ENCODE data around the gene SGF29.

DNA sequence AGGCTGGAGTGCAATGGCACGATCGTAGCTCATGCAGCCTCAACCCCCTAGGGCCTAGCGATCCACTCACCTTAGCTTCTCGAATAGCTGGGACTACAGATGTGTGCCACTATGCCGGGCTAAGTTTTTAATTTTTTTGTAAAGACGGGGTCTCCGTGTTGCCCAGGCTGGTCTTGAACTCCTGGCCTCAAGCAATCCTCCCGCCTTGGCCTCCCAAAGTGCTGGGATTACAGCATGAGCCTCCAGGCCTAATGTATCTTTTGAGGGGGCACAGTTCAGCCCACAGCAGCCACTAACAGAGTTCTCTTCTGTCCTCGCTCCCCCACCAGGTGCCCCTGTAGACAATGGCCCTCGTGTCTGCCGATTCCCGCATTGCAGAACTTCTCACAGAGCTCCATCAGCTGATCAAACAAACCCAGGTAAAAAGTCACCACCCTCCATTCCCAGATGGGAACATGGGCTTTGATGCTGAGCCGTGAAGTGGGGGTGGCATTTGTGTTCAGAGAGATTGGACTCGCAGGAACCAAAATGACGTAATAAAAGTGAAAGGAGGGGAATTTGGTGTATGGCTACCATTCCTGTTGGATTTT, 27.1 kb downstream of the SGF29 start:
- TF ChIP-seq, protein P1, sequence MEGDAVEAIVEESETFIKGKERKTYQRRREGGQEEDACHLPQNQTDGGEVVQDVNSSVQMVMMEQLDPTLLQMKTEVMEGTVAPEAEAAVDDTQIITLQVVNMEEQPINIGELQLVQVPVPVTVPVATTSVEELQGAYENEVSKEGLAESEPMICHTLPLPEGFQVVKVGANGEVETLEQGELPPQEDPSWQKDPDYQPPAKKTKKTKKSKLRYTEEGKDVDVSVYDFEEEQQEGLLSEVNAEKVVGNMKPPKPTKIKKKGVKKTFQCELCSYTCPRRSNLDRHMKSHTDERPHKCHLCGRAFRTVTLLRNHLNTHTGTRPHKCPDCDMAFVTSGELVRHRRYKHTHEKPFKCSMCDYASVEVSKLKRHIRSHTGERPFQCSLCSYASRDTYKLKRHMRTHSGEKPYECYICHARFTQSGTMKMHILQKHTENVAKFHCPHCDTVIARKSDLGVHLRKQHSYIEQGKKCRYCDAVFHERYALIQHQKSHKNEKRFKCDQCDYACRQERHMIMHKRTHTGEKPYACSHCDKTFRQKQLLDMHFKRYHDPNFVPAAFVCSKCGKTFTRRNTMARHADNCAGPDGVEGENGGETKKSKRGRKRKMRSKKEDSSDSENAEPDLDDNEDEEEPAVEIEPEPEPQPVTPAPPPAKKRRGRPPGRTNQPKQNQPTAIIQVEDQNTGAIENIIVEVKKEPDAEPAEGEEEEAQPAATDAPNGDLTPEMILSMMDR (IDR thresholded peaks at IDR 0.05 in 2 of 3, conservative IDR thresholded peaks at IDR 0.05 in 1 of 3; ENCODE audit: insufficient read depth in 2 of 3, low read depth in 1 of 3, low read length in 3 of 3): no peak
- no peak for TF ChIP-seq PCBP1 (IDR thresholded peaks at IDR 0.05; ENCODE audit: low read depth, low read length, poor library complexity, severe bottlenecking)
- no peak for TF ChIP-seq MECOM (CRISPR knock-in tag; IDR thresholded peaks at IDR 0.05)
- TF ChIP-seq, protein P2, sequence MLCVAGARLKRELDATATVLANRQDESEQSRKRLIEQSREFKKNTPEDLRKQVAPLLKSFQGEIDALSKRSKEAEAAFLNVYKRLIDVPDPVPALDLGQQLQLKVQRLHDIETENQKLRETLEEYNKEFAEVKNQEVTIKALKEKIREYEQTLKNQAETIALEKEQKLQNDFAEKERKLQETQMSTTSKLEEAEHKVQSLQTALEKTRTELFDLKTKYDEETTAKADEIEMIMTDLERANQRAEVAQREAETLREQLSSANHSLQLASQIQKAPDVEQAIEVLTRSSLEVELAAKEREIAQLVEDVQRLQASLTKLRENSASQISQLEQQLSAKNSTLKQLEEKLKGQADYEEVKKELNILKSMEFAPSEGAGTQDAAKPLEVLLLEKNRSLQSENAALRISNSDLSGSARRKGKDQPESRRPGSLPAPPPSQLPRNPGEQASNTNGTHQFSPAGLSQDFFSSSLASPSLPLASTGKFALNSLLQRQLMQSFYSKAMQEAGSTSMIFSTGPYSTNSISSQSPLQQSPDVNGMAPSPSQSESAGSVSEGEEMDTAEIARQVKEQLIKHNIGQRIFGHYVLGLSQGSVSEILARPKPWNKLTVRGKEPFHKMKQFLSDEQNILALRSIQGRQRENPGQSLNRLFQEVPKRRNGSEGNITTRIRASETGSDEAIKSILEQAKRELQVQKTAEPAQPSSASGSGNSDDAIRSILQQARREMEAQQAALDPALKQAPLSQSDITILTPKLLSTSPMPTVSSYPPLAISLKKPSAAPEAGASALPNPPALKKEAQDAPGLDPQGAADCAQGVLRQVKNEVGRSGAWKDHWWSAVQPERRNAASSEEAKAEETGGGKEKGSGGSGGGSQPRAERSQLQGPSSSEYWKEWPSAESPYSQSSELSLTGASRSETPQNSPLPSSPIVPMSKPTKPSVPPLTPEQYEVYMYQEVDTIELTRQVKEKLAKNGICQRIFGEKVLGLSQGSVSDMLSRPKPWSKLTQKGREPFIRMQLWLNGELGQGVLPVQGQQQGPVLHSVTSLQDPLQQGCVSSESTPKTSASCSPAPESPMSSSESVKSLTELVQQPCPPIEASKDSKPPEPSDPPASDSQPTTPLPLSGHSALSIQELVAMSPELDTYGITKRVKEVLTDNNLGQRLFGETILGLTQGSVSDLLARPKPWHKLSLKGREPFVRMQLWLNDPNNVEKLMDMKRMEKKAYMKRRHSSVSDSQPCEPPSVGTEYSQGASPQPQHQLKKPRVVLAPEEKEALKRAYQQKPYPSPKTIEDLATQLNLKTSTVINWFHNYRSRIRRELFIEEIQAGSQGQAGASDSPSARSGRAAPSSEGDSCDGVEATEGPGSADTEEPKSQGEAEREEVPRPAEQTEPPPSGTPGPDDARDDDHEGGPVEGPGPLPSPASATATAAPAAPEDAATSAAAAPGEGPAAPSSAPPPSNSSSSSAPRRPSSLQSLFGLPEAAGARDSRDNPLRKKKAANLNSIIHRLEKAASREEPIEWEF (CRISPR knock-in tag; IDR thresholded peaks at IDR 0.05): no peak
- no peak for TF ChIP-seq NFIC (IDR thresholded peaks at IDR 0.05)
- no peak for TF ChIP-seq CTBP1 (IDR thresholded peaks at IDR 0.05; ENCODE audit: borderline replicate concordance)
- TF ChIP-seq MXI1 (IDR thresholded peaks at IDR 0.05; ENCODE audit: low read depth, low read length): no peak
- no peak for TF ChIP-seq BRCA1 (IDR thresholded peaks at IDR 0.05)
- TF ChIP-seq BRCA1 (CRISPR knock-in tag; IDR thresholded peaks at IDR 0.05): no peak
- TF ChIP-seq HNRNPUL1 (IDR thresholded peaks at IDR 0.05; ENCODE audit: low read length): no peak
- TF ChIP-seq TEAD2 (tag; IDR thresholded peaks at IDR 0.05): no peak
- no peak for TF ChIP-seq MEF2D (tag; conservative IDR thresholded peaks at IDR 0.05; ENCODE audit: low read depth)
